HFF-Myc (cell line): Measurements from ENCODE around the gene HSP90AA1.
"Not testable (repeated sequence)": the region's sequence is repeated elsewhere in the genome, so short reads cannot be mapped to it uniquely, and the experiment has no call there.

Experiments used
- DNase-seq: peaks from one replicate; pipeline ENCODE4 v3.0.0-alpha.2; 2011; ENCODE audit warnings: low read depth; ENCODE audit errors: extremely low read depth
- H3K4me3 ChIP-seq: replicated peaks from 2 replicates; pipeline ENCODE4 v1.5.1; 2011; ENCODE audit warnings: low read depth, mild to moderate bottlenecking, control low read depth, low read length
- TF ChIP-seq, protein P1 (sequence below): IDR thresholded peaks from 2 replicates; pipeline ENCODE4 v1.5.1; 2012; ENCODE audit warnings: mild to moderate bottlenecking, low read depth, low read length, control low read depth; ENCODE audit errors: missing control alignments

HSP90AA1 gene

DNA sequence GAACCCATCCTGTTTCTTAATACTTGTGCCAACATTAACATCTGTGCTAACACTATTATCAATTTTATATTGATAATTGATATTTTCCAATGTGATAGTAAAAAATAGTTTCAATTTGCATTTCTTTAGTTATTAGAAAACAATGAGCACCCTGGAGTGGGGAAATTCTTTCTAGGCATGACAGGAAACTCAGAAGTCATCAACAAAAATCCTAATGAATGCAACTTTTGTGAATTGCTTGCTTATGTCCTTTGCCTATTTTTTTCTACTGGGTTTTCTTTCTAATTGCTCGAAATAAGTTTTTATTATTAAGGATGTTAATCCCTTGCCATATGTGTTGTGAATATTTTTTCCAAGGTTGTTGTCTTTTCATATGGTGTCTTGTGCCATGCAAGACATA is 34.7 kb upstream of the HSP90AA1 start:
- no peak overlapping the region for H3K4me3 ChIP-seq
- no peak for DNase-seq
- TF ChIP-seq, protein P1, sequence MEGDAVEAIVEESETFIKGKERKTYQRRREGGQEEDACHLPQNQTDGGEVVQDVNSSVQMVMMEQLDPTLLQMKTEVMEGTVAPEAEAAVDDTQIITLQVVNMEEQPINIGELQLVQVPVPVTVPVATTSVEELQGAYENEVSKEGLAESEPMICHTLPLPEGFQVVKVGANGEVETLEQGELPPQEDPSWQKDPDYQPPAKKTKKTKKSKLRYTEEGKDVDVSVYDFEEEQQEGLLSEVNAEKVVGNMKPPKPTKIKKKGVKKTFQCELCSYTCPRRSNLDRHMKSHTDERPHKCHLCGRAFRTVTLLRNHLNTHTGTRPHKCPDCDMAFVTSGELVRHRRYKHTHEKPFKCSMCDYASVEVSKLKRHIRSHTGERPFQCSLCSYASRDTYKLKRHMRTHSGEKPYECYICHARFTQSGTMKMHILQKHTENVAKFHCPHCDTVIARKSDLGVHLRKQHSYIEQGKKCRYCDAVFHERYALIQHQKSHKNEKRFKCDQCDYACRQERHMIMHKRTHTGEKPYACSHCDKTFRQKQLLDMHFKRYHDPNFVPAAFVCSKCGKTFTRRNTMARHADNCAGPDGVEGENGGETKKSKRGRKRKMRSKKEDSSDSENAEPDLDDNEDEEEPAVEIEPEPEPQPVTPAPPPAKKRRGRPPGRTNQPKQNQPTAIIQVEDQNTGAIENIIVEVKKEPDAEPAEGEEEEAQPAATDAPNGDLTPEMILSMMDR = no peak

GRCh38 chr14:102120888-102121287 is 34.0 kb upstream of the HSP90AA1 start:
- no peak overlapping the region for H3K4me3 ChIP-seq

DNA sequence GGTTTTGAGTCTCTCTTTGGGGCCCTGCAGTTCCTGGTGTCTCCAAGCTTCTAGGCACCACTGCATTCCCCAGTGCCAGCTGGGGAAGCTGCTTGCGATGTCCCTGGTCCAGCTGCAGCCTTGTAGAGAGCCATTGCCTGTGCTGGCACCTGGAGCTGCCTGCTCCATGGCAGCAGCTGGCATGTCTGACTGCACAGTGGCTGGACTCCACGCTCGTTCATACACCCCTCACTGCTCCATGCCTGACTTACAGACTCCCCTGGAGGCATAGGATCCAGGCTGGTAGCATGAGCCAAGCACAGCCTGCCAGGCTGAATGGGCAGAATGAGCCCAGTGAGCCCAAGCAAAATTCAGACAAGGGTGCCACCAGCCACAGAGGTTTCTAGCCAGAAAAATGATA is 31.0 kb upstream of the HSP90AA1 start:
- H3K4me3 ChIP-seq = no peak overlapping the region
- DNase-seq = no peak
- TF ChIP-seq, protein P1 = no peak

More at GRCh38 chr14:102120888-102121287, 34.0 kb upstream of the HSP90AA1 start:
- TF ChIP-seq, protein P1 = no peak
- no peak for DNase-seq

GRCh38 chr14:102116361-102117180 is 29.7 kb upstream of the HSP90AA1 start:
- no peak overlapping the region for H3K4me3 ChIP-seq
- DNase-seq = no peak
- TF ChIP-seq, protein P1 = no peak

DNA sequence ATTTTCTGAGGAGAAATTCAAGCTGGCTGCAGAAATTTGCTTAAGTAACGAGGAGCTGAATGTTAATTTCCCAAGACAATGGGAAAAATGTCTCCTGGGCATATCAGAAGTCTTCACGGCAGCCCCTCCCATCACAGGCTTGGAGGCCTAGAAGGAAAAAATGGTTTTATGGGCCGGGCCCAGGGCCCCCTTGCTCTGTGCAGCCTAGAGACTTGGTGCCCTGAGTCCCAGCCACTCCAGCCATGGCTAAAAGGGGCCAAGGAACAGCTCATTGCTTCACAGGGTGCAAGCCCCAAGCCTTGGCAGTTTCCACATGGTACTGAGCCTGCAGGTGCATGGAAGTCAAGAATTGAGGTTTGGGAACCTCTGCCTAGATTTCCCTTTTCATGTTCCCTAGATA is 24.3 kb upstream of the HSP90AA1 start:
- H3K4me3 ChIP-seq = no peak overlapping the region
- TF ChIP-seq, protein P1 = no peak
- DNase-seq = no peak

DNA sequence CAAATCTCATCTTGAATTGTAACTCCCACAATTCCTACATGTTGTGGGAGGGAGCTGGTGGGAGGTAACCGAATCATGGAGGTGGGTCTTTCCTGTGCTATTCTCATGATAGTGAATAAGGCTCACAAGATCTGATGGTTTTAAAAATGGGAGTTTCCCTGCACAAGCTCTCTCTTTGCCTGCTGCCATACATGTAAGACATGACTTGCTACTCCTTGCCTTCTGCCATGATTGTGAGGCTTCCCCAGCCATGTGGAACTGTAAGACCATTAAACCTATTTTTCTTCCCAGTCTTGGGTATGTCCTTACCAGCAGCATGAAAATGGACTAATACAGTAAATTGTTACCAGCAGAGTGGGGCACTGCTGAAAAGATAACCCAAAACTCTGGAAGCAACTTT is 22.5 kb upstream of the HSP90AA1 start:
- DNase-seq, H3K4me3 ChIP-seq: not testable (repeated sequence)

DNA sequence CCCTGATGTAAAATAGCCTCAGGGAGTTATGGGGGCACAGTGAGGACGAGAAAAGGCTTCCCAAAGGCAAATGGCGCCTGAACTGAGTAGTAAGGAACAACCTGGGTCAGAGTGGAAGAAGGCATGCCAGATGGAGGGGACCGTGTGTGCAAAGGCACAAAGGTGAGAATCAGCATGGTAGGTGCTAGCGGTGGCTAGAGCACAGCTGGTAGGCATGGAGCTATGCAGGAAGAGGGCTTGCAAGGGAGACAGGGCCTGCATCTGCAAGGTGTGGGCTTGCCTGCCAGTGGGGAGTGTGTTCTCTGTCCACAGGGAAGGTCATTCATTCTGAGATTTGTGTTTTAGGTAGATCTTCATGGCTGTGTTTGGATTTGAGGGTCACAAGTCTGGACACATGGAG is 18.5 kb upstream of the HSP90AA1 start:
- DNase-seq = no peak
- H3K4me3 ChIP-seq = no peak overlapping the region
- TF ChIP-seq, protein P1 = no peak
